Endothelial cell of coronary artery (primary cell): ENCODE data around the gene NDUFS8. TPM values are rescaled to one million over a fixed set of nuclear protein-coding genes. Genes with fewer than 3 reads are reported as not detected.

ENCODE experiments used
- total RNA-seq: library from RNA; depleted of rRNA; stranded (reverse); fragments of >200 nt; gene quantifications from 2 replicates; pipeline ENCODE4 v1.2.3, GENCODE V29; 2014

NDUFS8 gene
- 109 and 113 TPM in 2 replicates for total RNA-seq

DNA sequence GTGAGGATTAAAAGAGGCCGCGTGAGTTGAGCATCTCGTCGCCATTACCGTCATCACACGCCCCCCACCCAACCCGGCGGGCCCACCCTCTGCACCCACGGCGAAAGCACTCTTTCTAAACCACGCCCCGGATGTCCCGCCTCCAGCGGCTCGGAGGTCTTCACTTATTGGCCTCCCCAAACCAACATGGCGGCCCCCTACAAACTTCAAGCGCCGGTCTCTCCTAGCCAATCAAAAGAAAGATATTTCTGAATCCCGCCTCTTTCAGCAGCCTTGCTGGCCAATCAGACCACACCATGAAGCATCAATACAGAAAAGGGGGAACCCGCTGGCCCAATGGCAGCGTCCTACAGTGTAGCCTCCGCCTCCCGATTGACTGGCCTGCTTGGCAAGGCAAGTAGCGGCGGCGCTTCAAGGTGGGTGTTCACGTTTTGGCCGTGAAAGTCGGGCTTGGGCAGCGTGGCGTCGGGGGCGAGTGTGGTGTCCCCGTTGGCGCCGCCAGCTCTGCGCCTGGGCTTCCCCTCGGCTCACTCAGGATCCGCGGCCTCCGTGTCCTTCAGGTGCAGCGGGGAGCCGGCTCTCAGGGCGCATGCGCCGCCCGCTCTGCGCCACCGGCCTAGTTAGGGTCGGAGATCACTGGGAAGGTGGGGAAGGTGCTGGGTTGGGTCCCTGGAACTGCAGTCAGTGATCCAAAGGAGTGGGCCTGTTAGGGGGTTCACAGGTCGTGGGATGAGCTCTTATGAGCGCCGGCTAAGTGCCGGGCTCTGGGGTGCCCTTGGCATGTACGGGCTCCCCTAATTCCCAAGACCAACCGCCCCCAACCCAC, at the start of gene NDUFS8:
NDUFS8 (plus strand) TSS at position 364 of the 826 bp plus-strand sequence. CDS start 1,471 bp downstream, outside the sequence.

GRCh38 chr11:68003846-68004550, 26.5 kb upstream of the NDUFS8 start, which contains the start of gene UNC93B1:
UNC93B1 (minus strand) TSS chr11:68004097; CDS start chr11:68004043, 54 bp downstream.

DNA sequence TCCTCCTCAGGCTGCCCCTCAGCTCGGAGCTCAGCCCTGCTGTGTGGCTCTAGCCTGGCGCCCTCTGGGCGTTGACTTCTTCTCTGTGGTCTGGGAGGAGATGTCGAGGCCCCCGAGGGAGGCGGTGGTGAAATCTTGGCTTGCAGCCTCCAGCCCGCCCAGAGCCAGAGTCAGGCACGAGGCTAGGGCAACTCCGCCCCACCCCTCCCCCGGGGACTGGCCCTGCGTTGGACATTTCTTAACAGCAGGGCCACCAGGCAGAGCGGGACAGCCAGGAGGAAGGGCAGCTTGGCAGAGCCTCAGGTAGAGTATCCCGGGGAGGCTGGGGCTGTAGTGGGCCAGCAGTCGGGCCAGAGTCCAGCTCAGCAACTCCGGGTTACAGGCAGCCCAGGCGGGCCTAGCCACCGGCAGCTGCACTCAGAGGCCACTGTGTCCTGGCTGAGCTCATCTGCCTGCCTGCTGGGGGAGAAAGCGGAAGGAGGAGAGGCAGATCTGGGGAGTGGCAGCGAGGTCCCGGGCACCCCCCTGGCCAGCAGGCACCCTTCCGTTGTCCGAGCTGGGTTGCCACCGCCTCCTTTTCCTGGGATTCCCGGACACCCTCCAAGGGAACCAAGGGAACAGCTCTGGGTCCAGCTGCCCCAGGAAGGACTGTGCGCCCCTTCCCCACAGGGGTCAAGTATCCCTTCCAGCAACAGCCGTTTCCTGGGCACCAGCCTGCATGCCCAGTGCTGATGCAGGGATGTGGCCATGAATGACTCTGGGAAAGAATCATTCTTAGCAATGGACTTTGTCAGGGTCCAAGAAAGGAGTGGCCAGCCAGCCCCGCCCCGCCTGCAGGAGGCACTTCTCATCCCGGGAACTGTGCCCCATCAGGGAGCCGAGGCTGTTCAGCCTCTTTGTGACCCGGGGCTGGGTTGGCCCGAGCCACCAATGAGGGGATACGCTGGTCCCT, 20.1 kb upstream of the NDUFS8 start, which contains the start of gene ALDH3B1:
ALDH3B1 (plus strand) TSS at position 238 of the 952 bp plus-strand sequence. CDS start 4,971 bp downstream, outside the sequence.

GRCh38 chr11:68038718-68039525, 8.4 kb downstream of the NDUFS8 start, which contains the start of gene TCIRG1:
TCIRG1 (plus strand) TSS chr11:68039025; CDS start chr11:68041272, 2,247 bp downstream.

Other genes with a start within 250 kb of the NDUFS8 start
- gene UNC93B1, start 26.6 kb upstream of the NDUFS8 start, total RNA-seq: 9.0 and 20.0 TPM in 2 replicates
- gene ALDH3B1, start 20.4 kb upstream of the NDUFS8 start, total RNA-seq: 0.09 and 9.6 TPM in 2 replicates
- 42.7 and 82.3 TPM in 2 replicates for gene TCIRG1, start 8.3 kb downstream of the NDUFS8 start, total RNA-seq
- gene CHKA, start 90.7 kb downstream of the NDUFS8 start, total RNA-seq: 13.9 and 14.9 TPM in 2 replicates
- 21.2 and 25.8 TPM in 2 replicates for gene KMT5B, start 182.6 kb downstream of the NDUFS8 start, total RNA-seq
- 7.5 and 11.5 TPM in 2 replicates for gene C11orf24, start 241.3 kb downstream of the NDUFS8 start, total RNA-seq